B cell (primary cell): ENCODE measurements around the gene WAC. TPM values are rescaled to one million over a fixed set of nuclear protein-coding genes. Genes with fewer than 3 reads are reported as not detected.
A peak's percentile ranks its signal among the peaks of the same experiment; 100 is the strongest.

Experiments
- ATAC-seq: fragments of 200-7000 bp; cut with Tn5 transposase; one replicate; pipeline ENCODE4 v1.10.0; 2021; ENCODE audit warnings: low read depth, mild to moderate bottlenecking, moderate number of reproducible peaks, moderate library complexity
- CTCF ChIA-PET: fragments of 350-600 bp; sonication (Branson Sonifier 250); formaldehyde crosslinking; loops from one replicate; lab custom pipeline; 2021; ENCODE audit warnings: antibody characterized with exemption, inconsistent platforms; lab: Charles Lee
- POLR2A ChIA-PET: fragments of 350-600 bp; sonication (Branson Sonifier 250); formaldehyde crosslinking; loops from one replicate; lab custom pipeline; 2021; ENCODE audit warnings: antibody characterized with exemption; lab: Charles Lee
- DNase-seq: peaks from one replicate; pipeline ENCODE4 v3.0.0; 2013
- H2AFZ ChIP-seq: 2 replicates; pipeline ENCODE4 v1.6.1; 2012; ENCODE audit warnings: mild to moderate bottlenecking, low read depth, low read length; ENCODE audit not compliant: insufficient read depth, poor library complexity, severe bottlenecking
- H3K27ac ChIP-seq, 2 donors: 1 replicate in 1 of 2; 2 replicates in 1 of 2; pipeline ENCODE4 v1.5.1; 2012 to 2013; ENCODE audit warnings: low read length in 2 of 2, mild to moderate bottlenecking in 2 of 2, moderate library complexity in 1 of 2
- H3K27me3 ChIP-seq, 4 experiments: fragments of 200-600 bp in 1 of 4; sonication (generic) in 1 of 4; replicated peaks in 1 of 4; 1 replicate in 2 of 4; 2 replicates in 2 of 4; pipeline versions ENCODE4 v1.6.1 to v1.7.0; 2013 to 2016; ENCODE audit warnings: low read length in 3 of 4, mild to moderate bottlenecking in 2 of 4, mixed read lengths in 1 of 4, moderate library complexity in 1 of 4; ENCODE audit not compliant: insufficient read depth in 4 of 4, control insufficient read depth in 3 of 4; ENCODE audit errors: control extremely low read depth in 1 of 4
- H3K36me3 ChIP-seq, 2 experiments: replicated peaks in 1 of 2; 1 replicate in 1 of 2; 2 replicates in 1 of 2; pipeline versions ENCODE4 v1.6.1 to v1.7.1; 2013; ENCODE audit warnings: low read length in 1 of 2; ENCODE audit not compliant: insufficient read depth in 2 of 2, control insufficient read depth in 1 of 2; ENCODE audit errors: control extremely low read depth in 1 of 2, extremely low read depth in 1 of 2
- H3K4me1 ChIP-seq, 2 donors: fragments of 200-600 bp in 1 of 2; sonication (generic) in 1 of 2; 1 replicate in 1 of 2; 2 replicates in 1 of 2; pipeline versions ENCODE4 v1.5.1 to v1.6.1; 2013 to 2017; ENCODE audit warnings: low read length in 2 of 2; ENCODE audit not compliant: control insufficient read depth in 2 of 2, insufficient read depth in 2 of 2
- H3K4me2 ChIP-seq: replicated peaks from 2 replicates; pipeline ENCODE3; 2012; ENCODE audit warnings: mild to moderate bottlenecking, low read depth, low read length; ENCODE audit not compliant: poor library complexity, severe bottlenecking
- H3K4me3 ChIP-seq, 5 experiments: fragments of 200-600 bp in 1 of 5; sonication (generic) in 1 of 5; 1 replicate in 3 of 5; 2 replicates in 2 of 5; pipeline versions ENCODE4 v1.5.1 to v1.7.0; 2011 to 2016; ENCODE audit warnings: low read length in 4 of 5, mild to moderate bottlenecking in 4 of 5, low read depth in 2 of 5, control low read depth in 1 of 5, moderate library complexity in 1 of 5; ENCODE audit not compliant: insufficient read depth in 1 of 5; ENCODE audit errors: control extremely low read depth in 1 of 5, extremely low read depth in 1 of 5
- H3K79me2 ChIP-seq: fragments of 200-600 bp; sonication (generic); one replicate; pipeline ENCODE4 v1.6.0; 2016; ENCODE audit warnings: low read length; ENCODE audit not compliant: control insufficient read depth, insufficient read depth
- H3K9ac ChIP-seq: fragments of 200-600 bp; sonication (generic); 2 replicates; pipeline ENCODE4 v1.6.1; 2017; ENCODE audit warnings: mild to moderate bottlenecking, low read length, moderate library complexity
- H3K9me3 ChIP-seq, 3 donors: one replicate each; pipeline versions ENCODE4 v1.6.1 to v1.7.1; 2013; ENCODE audit warnings: low read length in 2 of 3; ENCODE audit not compliant: control insufficient read depth in 2 of 3, insufficient read depth in 1 of 3; ENCODE audit errors: control extremely low read depth in 1 of 3
- H4K20me1 ChIP-seq: 2 replicates; pipeline ENCODE4 v1.6.0; 2012; ENCODE audit warnings: mild to moderate bottlenecking, low read length; ENCODE audit not compliant: insufficient read depth, control insufficient read depth, poor library complexity, severe bottlenecking
- H3K27ac Mint-ChIP-seq: one replicate; pipeline ENCODE4 v1.8.0; 2021; ENCODE audit warnings: mixed read lengths
- H3K27me3 Mint-ChIP-seq: one replicate; pipeline ENCODE4 v1.8.0; 2021; ENCODE audit warnings: mixed read lengths
- H3K4me1 Mint-ChIP-seq: one replicate; pipeline ENCODE4 v1.8.0; 2021; ENCODE audit warnings: mixed read lengths
- H3K4me3 Mint-ChIP-seq: one replicate; pipeline ENCODE4 v1.8.0; 2021; ENCODE audit warnings: mixed read lengths
- H3K9me3 Mint-ChIP-seq: one replicate; pipeline ENCODE4 v1.8.0; 2022; ENCODE audit warnings: mixed read lengths; ENCODE audit not compliant: insufficient read depth
- EZH2 ChIP-seq: IDR thresholded peaks from 2 replicates; pipeline ENCODE4 v1.6.1; 2012; ENCODE audit warnings: borderline replicate concordance, low read depth, mild to moderate bottlenecking, moderate library complexity, low read length; ENCODE audit not compliant: insufficient read depth, poor library complexity, severe bottlenecking
- WGBS: methylation state at CpG from one replicate; pipeline ENCODE4 v1.1.5; 2013; ENCODE audit warnings: missing lambda C conversion rate; ENCODE audit not compliant: insufficient coverage; 5-methylcytosine and 5-hydroxymethylcytosine counted together
- intact Hi-C: fragments of 100-400 bp; cut with micrococcal nuclease; formaldehyde crosslinking; loops from one replicate; pipeline ENCODE4 v1.10.0; 2022
- polyA plus RNA-seq: library from polyadenylated mRNA; depleted of rRNA; stranded (reverse); fragments of >200 nt; gene quantifications from 2 replicates; pipeline ENCODE4 v1.2.3, GENCODE V29; 2012
- total RNA-seq, 2 donors: library from RNA; stranded (reverse); fragments of 120-200 nt in 1 of 2; gene quantifications; 1 replicate in 1 of 2; 2 replicates in 1 of 2; pipeline versions ENCODE4 v1.2.3 to v1.2.4, GENCODE V29; 2013 to 2022
- TF ChIP-seq, protein P1 (sequence below): fragments of 200-600 bp; IDR thresholded peaks from one replicate; pipeline ENCODE4 v1.8.0; 2022; ENCODE audit warnings: antibody characterized with exemption, mild to moderate bottlenecking

WAC gene
- total and polyA plus RNA-seq, 2 donors (not counting 1 experiment from before 2014, with no cell fraction given) = 77.4 to 196 TPM

DNA sequence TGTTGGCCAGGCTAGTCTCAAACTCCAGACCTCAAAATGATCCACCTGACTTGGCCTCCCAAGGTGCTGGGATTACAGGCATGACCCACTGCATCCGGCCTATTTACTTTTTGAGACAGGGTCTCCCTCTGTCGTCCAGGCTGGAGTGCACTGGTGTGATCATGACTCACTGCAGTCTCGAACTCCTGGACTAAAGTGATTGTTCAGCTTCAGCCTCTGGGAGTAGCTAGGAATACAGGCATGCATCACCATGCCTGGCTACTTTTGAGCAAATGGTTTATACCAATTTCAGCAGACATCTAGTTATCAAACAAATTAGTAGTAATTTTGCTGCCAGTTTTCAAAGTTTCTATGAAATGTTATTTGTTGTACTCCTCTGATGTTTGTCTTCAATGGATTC lies 2.2 kb upstream of the WAC start:
- Mint-ChIP-seq H3K4me1 (peaks cover 56% of the 10 kb centered on the region), H3K27me3 (no peaks in the 10 kb centered on the region), H3K9me3 (peaks cover 3% of the 10 kb centered on the region), H3K27ac (peak overlapping the region; percentile 100), H3K4me3 (peak overlapping the region; percentile 99)
- no peak overlapping the region for H3K4me3 ChIP-seq
- H3K36me3 ChIP-seq = peaks cover 6 to 12% of the 10 kb centered on the region in 2 experiments
- H3K79me2 ChIP-seq = peaks cover 60% of the 10 kb centered on the region
- no peaks in the 10 kb centered on the region for H3K27me3 ChIP-seq
- 97% methylated on average over 3 of the region's 3 CpGs for WGBS
- peak overlapping the region; percentile 84 for H3K4me2 ChIP-seq
- DNase-seq = no peak
- peak overlapping the region in 1 of 2 donors; percentile 100 for H3K27ac ChIP-seq
- H3K4me1 ChIP-seq = peaks cover 17 to 32% of the 10 kb centered on the region in 2 donors
- TF ChIP-seq, protein P1, sequence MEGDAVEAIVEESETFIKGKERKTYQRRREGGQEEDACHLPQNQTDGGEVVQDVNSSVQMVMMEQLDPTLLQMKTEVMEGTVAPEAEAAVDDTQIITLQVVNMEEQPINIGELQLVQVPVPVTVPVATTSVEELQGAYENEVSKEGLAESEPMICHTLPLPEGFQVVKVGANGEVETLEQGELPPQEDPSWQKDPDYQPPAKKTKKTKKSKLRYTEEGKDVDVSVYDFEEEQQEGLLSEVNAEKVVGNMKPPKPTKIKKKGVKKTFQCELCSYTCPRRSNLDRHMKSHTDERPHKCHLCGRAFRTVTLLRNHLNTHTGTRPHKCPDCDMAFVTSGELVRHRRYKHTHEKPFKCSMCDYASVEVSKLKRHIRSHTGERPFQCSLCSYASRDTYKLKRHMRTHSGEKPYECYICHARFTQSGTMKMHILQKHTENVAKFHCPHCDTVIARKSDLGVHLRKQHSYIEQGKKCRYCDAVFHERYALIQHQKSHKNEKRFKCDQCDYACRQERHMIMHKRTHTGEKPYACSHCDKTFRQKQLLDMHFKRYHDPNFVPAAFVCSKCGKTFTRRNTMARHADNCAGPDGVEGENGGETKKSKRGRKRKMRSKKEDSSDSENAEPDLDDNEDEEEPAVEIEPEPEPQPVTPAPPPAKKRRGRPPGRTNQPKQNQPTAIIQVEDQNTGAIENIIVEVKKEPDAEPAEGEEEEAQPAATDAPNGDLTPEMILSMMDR = no peak
- TF ChIP-seq EZH2 = no peak
- no peak overlapping the region for H2AFZ ChIP-seq
- no peaks in the 10 kb centered on the region for H3K9me3 ChIP-seq
- CTCF ChIA-PET = no interaction called here
- no peak for ATAC-seq
- no peak overlapping the region for H3K9ac ChIP-seq
- POLR2A ChIA-PET = interaction anchor here (0.6 kb wide), 1 partner anchor 89 kb away, joined by 3 read pairs; no protein-coding TSS in a partner anchor
- intact Hi-C loops = loop anchor here (10.0 kb wide), 1 partner anchor 196 kb away; no protein-coding TSS in a partner anchor
- peaks cover 17% of the 10 kb centered on the region for H4K20me1 ChIP-seq

DNA sequence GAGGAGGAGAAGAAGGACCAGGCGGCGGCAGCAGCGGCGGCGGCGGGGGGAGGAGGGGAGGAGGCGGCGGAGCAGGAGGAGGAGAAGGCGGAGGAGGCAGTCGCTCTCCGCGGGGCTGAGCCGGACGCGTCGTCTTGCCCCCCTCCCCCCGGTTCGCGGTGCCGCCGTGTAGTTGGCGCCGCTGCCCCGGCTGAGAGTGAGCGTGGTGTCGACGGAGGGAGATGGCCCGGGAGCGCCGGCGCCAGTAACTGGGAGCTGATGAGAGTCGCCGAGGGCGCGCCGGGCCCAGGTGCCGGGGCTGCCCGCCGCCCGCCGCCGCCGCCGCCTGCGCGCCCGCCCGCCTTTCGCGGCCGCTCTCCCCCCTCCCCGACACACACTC lies 257 bp downstream of the WAC start:
- Mint-ChIP-seq H3K9me3 (no peaks in the 10 kb centered on the region), H3K27ac (peak overlapping the region; percentile 100), H3K27me3 (no peaks in the 10 kb centered on the region), H3K4me1 (peaks cover 65% of the 10 kb centered on the region), H3K4me3 (peak overlapping the region; percentile 99)
- TF ChIP-seq EZH2 = no peak
- TF ChIP-seq, protein P1 = no peak
- Histone ChIP-seq H3K4me2 (peak overlapping the region; percentile 84), H3K27ac (peak overlapping the region; percentile 100), H4K20me1 (peaks cover 37% of the 10 kb centered on the region), H3K27me3 (no peaks in the 10 kb centered on the region), H3K79me2 (peaks cover 72% of the 10 kb centered on the region), H3K4me3 (peak overlapping the region in 4 of 5 experiments; percentile 68 to 90 (median 78)), H3K9ac (peak overlapping the region; percentile 89), H3K9me3 (no peaks in the 10 kb centered on the region), H3K4me1 (peaks cover 19 to 40% of the 10 kb centered on the region in 2 donors), H3K36me3 (peaks cover 11 to 32% of the 10 kb centered on the region in 2 experiments), H2AFZ (peak overlapping the region; percentile 85)
- ATAC-seq = peak; percentile 2
- no peak for DNase-seq
- intact Hi-C loops = loop anchor here (2.0 to 10.0 kb wide), 3 partner anchors 144 to 1028 kb away; partner anchors contain the start of genes BAMBI and RAB18
- ChIA-PET POLR2A (interaction anchor here (0.6 to 1.1 kb wide), 5 partner anchors 10 to 1379 kb away, joined by 3 to 7 read pairs (median 3); partner anchors contain the start of gene YME1L1), CTCF (interaction anchor here (1.1 kb wide), 1 partner anchor 102 kb away, joined by 5 read pairs; no protein-coding TSS in a partner anchor)
- 0% methylated on average over 21 of the region's 52 CpGs for WGBS
